Thoracic aorta (tissue), 2 donors: ENCODE data around the gene ZNF562. TPM values are rescaled to one million over a fixed set of nuclear protein-coding genes. Genes with fewer than 3 reads are reported as not detected.
A peak's percentile ranks its signal among the peaks of the same experiment; 100 is the strongest.

ENCODE experiments used
- ATAC-seq: fragments of 150-250 bp; one replicate; pipeline ENCODE4 v1.8.0; 2017; ENCODE audit warnings: low read depth; ENCODE audit not compliant: insufficient number of reproducible peaks, low FRiP score
- DNase-seq: peaks from one replicate; pipeline ENCODE4 v3.0.0-alpha.2; 2020; ENCODE audit warnings: low spot score
- H3K27ac ChIP-seq, 2 donors: fragments of 200-600 bp; sonication (generic); 1 replicate in 1 of 2; 2 replicates in 1 of 2; pipeline ENCODE4 v1.5.1; 2016; ENCODE audit warnings: mild to moderate bottlenecking in 2 of 2, moderate library complexity in 2 of 2
- H3K27me3 ChIP-seq: fragments of 200-600 bp; sonication (generic); replicated peaks from 2 replicates; pipeline ENCODE4 v1.6.0; 2016; ENCODE audit warnings: mild to moderate bottlenecking; ENCODE audit not compliant: insufficient read depth
- H3K36me3 ChIP-seq: fragments of 200-600 bp; sonication (generic); one replicate; pipeline ENCODE4 v1.5.1; 2016
- H3K4me1 ChIP-seq, 2 donors: fragments of 200-600 bp; sonication (generic); 1 replicate in 1 of 2; 2 replicates in 1 of 2; pipeline versions ENCODE4 v1.5.1 to v1.6.0; 2016; ENCODE audit warnings: low read depth in 2 of 2, mild to moderate bottlenecking in 1 of 2; ENCODE audit not compliant: control insufficient read depth in 1 of 2
- H3K4me3 ChIP-seq: fragments of 200-600 bp; sonication (generic); 2 replicates; pipeline ENCODE4 v1.5.1; 2016; ENCODE audit warnings: mild to moderate bottlenecking
- H3K9me3 ChIP-seq: fragments of 200-600 bp; sonication (generic); 2 replicates; pipeline ENCODE4 v1.5.1; 2016
- total RNA-seq, 2 donors: library from RNA; depleted of rRNA; stranded (reverse); fragments of >200 nt; gene quantifications; one replicate each; pipeline versions ENCODE4 v1.1.0 to v1.2.3, GENCODE V29; 2016
- TF ChIP-seq, protein P1 (sequence below): fragments of 200-600 bp; sonication (generic); IDR thresholded peaks from one replicate; pipeline ENCODE4 v1.5.1; 2019; ENCODE audit warnings: antibody characterized with exemption

Gene ZNF562
- total RNA-seq, 2 donors from 2014 or later = 13.3 to 35.6 TPM

DNA sequence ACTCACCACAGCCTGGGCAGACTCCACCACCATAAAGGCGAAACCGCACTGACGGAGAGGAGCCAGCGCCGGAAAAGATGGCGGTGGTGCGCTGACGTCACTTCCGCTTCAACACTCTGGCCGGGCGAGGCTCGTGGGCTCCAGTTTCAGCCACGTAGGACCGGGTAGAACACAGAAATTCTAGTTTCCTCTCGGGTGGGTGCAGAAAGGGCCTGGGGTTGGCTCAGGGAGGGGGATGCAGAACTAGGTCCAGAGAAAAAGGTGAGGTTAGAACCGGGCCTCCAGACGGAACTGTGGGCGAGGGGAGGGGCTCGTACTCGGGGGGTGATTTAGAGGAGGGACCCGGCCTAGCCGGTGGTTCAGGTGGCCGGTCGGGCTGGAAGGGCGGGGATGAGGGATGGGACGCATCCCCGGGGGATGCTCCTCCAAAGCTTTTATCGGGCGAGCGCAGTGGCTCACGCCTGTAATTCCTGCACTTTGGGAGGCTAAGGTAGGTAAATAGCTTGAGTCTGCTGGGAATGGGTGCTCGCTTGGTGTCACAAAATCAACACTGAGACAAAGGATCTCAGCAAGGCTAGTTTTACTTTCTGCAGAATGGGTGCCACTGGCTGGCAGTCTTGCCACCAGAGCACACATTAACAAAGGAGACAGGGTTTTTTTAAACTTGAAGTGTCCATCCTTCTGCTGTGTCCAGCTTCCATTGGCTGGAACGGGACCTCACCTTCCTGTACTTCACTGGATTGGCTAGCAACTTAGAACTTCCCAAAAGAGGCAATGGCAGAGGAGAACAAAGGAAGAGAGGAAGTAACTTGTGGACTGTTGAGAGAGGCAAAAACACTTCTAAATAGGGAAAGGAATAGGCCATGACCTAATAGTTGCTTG is 53.5 kb downstream of the ZNF562 start, which contains the start of gene ZNF561:
Gene ZNF561 (minus strand): TSS at position 77 of the 882 bp plus-strand sequence. CDS start 1,776 bp downstream, outside the sequence.
- peak; percentile 91 for ATAC-seq
- Histone ChIP-seq H3K4me1 (peaks cover 9 to 33% of the 10 kb centered on the region in 2 donors), H3K27me3 (no peaks in the 10 kb centered on the region), H3K4me3 (peak within 1 kb of the TSS; percentile 83), H3K36me3 (peaks cover 22% of the 10 kb centered on the region), H3K9me3 (no peaks in the 10 kb centered on the region), H3K27ac (peak within 1 kb of the TSS; percentile 89)
- peak; percentile 38 for DNase-seq
- TF ChIP-seq, protein P1, sequence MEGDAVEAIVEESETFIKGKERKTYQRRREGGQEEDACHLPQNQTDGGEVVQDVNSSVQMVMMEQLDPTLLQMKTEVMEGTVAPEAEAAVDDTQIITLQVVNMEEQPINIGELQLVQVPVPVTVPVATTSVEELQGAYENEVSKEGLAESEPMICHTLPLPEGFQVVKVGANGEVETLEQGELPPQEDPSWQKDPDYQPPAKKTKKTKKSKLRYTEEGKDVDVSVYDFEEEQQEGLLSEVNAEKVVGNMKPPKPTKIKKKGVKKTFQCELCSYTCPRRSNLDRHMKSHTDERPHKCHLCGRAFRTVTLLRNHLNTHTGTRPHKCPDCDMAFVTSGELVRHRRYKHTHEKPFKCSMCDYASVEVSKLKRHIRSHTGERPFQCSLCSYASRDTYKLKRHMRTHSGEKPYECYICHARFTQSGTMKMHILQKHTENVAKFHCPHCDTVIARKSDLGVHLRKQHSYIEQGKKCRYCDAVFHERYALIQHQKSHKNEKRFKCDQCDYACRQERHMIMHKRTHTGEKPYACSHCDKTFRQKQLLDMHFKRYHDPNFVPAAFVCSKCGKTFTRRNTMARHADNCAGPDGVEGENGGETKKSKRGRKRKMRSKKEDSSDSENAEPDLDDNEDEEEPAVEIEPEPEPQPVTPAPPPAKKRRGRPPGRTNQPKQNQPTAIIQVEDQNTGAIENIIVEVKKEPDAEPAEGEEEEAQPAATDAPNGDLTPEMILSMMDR = no peak

DNA sequence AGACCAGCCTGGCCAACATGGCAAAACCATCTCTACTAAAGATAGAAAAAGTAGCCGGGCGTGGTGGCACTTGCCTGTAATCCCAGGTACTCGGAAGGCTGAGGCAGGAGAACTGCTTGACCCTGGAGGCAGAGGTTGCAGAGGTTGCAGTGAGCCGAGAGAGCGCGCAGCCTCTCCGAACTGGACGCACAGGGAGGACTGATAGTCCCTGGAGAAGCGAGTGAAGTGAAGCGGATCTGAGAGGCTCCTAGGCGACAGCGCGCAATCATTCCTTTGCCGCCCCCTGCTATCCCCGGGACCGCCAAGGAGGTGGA is 54.1 kb downstream of the ZNF562 start:
- no peak for DNase-seq
- peaks cover 9 to 29% of the 10 kb centered on the region in 2 donors for H3K4me1 ChIP-seq
- H3K27me3 ChIP-seq = no peaks in the 10 kb centered on the region
- no peaks in the 10 kb centered on the region for H3K9me3 ChIP-seq
- H3K4me3 ChIP-seq = peak overlapping the region; percentile 83
- TF ChIP-seq, protein P1 = no peak
- peak overlapping the region; percentile 89 for H3K27ac ChIP-seq
- peak; percentile 5 for ATAC-seq
- H3K36me3 ChIP-seq = peaks cover 27% of the 10 kb centered on the region

DNA sequence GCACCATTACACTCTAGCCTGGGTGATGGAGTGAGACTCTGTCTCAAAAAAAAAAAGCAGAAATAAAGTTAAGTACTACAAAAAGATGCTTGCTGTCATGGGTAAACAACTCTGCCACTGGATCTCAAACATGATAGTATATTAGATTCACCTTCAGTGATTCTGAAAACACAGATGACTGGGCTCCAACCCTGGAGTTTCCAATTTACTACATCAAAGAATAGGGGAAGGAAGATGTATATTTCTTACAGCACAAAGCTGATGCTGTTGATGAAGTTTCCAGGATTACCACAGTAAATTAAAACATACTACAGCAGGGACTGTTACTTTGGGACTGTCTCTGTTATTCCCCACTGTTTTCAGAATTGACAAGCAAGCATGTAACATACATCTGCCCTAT is 59.1 kb downstream of the ZNF562 start:
- peaks cover 21% of the 10 kb centered on the region for H3K9me3 ChIP-seq
- H3K27ac ChIP-seq = no peak overlapping the region
- H3K36me3 ChIP-seq = peaks cover 76% of the 10 kb centered on the region
- DNase-seq (no peak), ATAC-seq (no peak)
- H3K4me1 ChIP-seq = peaks cover 6 to 9% of the 10 kb centered on the region in 2 donors
- H3K27me3 ChIP-seq = no peaks in the 10 kb centered on the region
- no peak overlapping the region for H3K4me3 ChIP-seq
- TF ChIP-seq, protein P1 = no peak

DNA sequence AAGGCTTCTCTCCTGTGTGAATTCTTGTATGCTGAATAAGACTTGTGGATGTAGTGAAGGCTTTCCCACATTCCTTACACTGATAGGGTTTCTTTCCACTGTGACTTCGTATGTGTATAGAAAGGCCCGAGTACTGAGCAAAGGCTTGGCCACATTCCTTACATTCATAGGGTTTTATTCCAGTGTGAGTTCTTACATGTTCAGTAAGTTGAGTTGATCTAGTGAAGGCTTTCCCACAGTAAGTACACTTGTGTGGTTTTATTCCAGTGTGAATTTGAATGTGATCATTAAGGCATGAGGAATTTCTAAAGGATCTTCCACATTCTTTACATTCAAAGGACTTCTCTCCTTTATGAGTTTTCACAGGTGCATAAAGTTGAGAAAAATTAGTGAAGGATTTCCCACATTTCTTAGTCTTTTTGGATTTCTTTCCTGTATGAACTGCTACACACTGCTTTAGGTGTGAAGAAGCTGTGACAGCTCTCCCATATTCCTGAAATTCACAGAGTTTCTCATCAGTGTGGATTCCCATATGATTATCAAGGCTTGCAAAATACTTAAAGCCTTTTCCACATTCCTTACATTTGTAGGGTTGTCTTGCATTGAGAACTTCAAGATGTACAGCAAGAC is 64.3 kb downstream of the ZNF562 start:
- H3K4me1 ChIP-seq = no peaks in the 10 kb centered on the region
- peaks cover 55% of the 10 kb centered on the region for H3K9me3 ChIP-seq
- no peak for DNase-seq
- H3K4me3 ChIP-seq = no peak overlapping the region
- H3K27ac ChIP-seq = no peak overlapping the region
- no peak for ATAC-seq
- peaks cover 80% of the 10 kb centered on the region for H3K36me3 ChIP-seq
- TF ChIP-seq, protein P1 = no peak
- no peaks in the 10 kb centered on the region for H3K27me3 ChIP-seq

DNA sequence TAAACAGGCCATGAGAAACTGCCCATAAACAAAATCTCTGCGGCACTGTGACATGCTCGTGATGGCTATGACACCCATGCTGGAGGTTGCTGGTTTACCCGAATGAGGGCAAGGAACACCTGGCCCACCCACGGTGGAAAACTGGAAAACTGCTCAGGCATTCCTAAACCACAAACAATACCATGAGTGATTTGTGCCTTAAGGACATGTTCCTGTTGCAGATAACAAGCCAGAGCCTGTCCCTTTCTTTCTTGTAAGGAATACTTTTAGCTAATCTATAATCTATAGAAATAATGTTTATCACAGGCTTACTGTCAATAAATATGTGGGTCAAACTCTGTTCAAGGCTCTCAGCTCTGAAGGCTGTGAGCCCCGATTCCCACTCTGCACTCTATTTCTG is 66.0 kb downstream of the ZNF562 start:
- ATAC-seq = no peak
- no peak for DNase-seq
- Histone ChIP-seq H3K4me3 (no peak overlapping the region), H3K27ac (no peak overlapping the region), H3K9me3 (peaks cover 55% of the 10 kb centered on the region), H3K4me1 (no peaks in the 10 kb centered on the region), H3K27me3 (no peaks in the 10 kb centered on the region), H3K36me3 (peaks cover 63% of the 10 kb centered on the region)
- TF ChIP-seq, protein P1 = no peak
